OCI-LY3 (cell line): ENCODE measurements around the gene ZC3H11A.
"Not testable (repeated sequence)": the region's sequence is repeated elsewhere in the genome, so short reads cannot be mapped to it uniquely, and the experiment has no call there.

ENCODE experiments used
- H2AFZ ChIP-seq: fragments of 200-600, 300-600 bp; shearing (Covaris generic); 2 replicates; pipeline ENCODE4 v1.6.0; 2014; ENCODE audit warnings: antibody characterized with exemption, low read depth, low read length
- H3K27ac ChIP-seq: fragments of 200-600, 300-600 bp; sonication (generic); 2 replicates; pipeline ENCODE4 v1.5.1; 2014; ENCODE audit warnings: mild to moderate bottlenecking, low read length, moderate library complexity, mixed read lengths
- H3K27me3 ChIP-seq: fragments of 200-600, 300-600 bp; sonication (generic); 2 replicates; pipeline ENCODE4 v1.6.1; 2014; ENCODE audit warnings: low read depth, low read length, mixed read lengths
- H3K36me3 ChIP-seq: fragments of 200-600, 300-600 bp; sonication (generic); replicated peaks from 2 replicates; pipeline ENCODE3; 2014; ENCODE audit warnings: low read depth, low read length, mixed read lengths
- H3K4me1 ChIP-seq: fragments of 300-600, 200-600 bp; sonication (generic); 2 replicates; pipeline ENCODE4 v1.6.1; 2014; ENCODE audit warnings: low read length, mixed read lengths
- H3K4me2 ChIP-seq: fragments of 200-600, 300-600 bp; sonication (generic); 2 replicates; pipeline ENCODE4 v1.6.1; 2014; ENCODE audit warnings: low read length, mixed read lengths
- H3K4me3 ChIP-seq: fragments of 300-600, 200-600 bp; sonication (generic); 2 replicates; pipeline ENCODE4 v1.5.1; 2014; ENCODE audit warnings: antibody characterized with exemption, mild to moderate bottlenecking, low read length, moderate library complexity
- H3K79me2 ChIP-seq: fragments of 300-600, 200-600 bp; shearing (Covaris generic); 2 replicates; pipeline ENCODE4 v1.6.1; 2014; ENCODE audit warnings: mild to moderate bottlenecking, low read length, mixed read lengths
- H3K9ac ChIP-seq: fragments of 300-600, 200-600 bp; shearing (Covaris generic); 2 replicates; pipeline ENCODE4 v1.6.0; 2014; ENCODE audit warnings: mild to moderate bottlenecking, low read length, moderate library complexity
- H3K9me3 ChIP-seq: fragments of 200-600, 300-600 bp; shearing (Covaris generic); 2 replicates; pipeline ENCODE4 v1.6.1; 2014; ENCODE audit warnings: low read length, mixed read lengths; ENCODE audit not compliant: insufficient read depth
- H4K20me1 ChIP-seq: fragments of 200-600, 300-600 bp; sonication (generic); 2 replicates; pipeline ENCODE4 v1.6.1; 2016; ENCODE audit warnings: low read length, mixed read lengths; ENCODE audit not compliant: insufficient read depth
- CTCF ChIP-seq: fragments of 200-600, 300-600 bp; sonication (generic); IDR thresholded peaks from 2 replicates; pipeline ENCODE4 v1.5.1; 2014; ENCODE audit warnings: antibody characterized with exemption, low read length, low read depth
- EZH2phosphoT487 ChIP-seq: fragments of 200-600 bp; shearing (Covaris generic); IDR thresholded peaks from 2 replicates; pipeline ENCODE4 v1.6.1; 2018; ENCODE audit warnings: antibody characterized with exemption, mixed run types, low read depth

The ZC3H11A gene

DNA sequence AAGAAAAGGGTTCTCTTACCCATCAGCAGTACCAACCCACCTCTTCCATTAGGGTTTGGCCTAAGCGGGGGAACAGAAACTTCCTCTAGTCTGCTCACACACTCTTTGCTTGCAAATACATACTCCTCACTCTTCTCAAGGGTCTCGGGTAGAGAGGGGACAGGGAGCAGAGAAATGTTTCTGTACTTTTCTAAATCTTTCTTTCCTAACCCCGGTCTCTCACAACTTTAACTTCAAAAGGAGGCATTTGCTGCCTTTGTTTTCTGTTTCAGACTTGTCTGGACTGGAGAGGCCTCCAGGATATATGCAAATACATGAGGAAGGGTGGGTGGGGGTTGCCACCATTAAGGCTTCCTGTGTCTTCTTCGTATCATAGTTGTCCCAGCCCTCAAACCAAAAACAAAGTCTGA is 41.0 kb upstream of the ZC3H11A start:
- Histone ChIP-seq H3K4me1 (peaks cover 20% of the 10 kb centered on the region), H3K9me3 (no peaks in the 10 kb centered on the region), H3K36me3 (no peaks in the 10 kb centered on the region), H3K4me3 (no peak overlapping the region), H3K27ac (no peak overlapping the region), H2AFZ (peak overlapping the region; percentile 97), H3K9ac (no peak overlapping the region), H4K20me1 (no peaks in the 10 kb centered on the region), H3K79me2 (no peaks in the 10 kb centered on the region), H3K27me3 (no peaks in the 10 kb centered on the region), H3K4me2 (peak overlapping the region; percentile 55)
- no peak for TF ChIP-seq CTCF
- no peak for TF ChIP-seq EZH2phosphoT487

DNA sequence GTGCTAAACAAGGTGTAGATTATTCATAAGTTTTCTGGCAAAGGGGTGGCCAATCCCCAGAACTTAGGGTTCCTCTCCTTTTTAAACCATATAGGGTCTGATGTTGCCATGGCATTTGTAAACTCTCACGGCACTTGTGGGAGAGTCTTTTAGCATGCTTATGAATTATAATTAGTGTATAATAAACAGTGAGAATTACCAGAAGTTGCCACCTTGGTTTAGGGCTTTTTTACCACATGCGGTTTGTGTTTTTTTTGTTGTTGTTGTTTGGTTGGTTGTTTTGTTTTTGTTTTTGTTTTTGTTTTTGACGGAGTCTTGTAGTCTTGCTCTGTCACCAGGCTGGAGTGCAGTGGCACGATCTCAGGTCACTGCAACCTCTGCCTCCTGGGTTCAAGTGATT is 39.4 kb upstream of the ZC3H11A start:
- Histone ChIP-seq H3K4me3 (no peak overlapping the region), H3K9ac (no peak overlapping the region), H3K79me2 (no peaks in the 10 kb centered on the region), H3K36me3 (no peaks in the 10 kb centered on the region), H4K20me1 (no peaks in the 10 kb centered on the region), H2AFZ (no peak overlapping the region), H3K27ac (no peak overlapping the region), H3K27me3 (no peaks in the 10 kb centered on the region), H3K4me1 (peaks cover 20% of the 10 kb centered on the region), H3K4me2 (no peak overlapping the region), H3K9me3 (no peaks in the 10 kb centered on the region)
- TF ChIP-seq CTCF = no peak
- no peak for TF ChIP-seq EZH2phosphoT487

DNA sequence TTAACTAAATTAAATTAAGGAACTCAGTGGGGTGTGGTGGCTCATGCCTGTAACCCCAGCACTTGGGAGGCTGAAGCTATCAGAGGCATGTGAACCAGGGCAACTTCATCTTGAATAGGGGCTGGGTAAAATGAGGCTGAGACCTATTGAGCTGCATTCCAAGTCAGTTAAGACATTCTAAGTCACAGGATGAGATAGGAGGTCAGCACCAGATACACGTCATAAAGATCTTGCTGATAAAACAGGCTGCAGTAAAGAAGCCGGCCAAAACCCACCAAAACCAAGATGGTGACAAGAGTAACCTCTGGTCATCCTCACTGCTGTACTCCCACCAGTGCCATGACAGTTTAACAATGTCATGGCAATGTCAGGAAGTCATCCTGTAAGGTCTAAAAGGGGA is 36.7 kb upstream of the ZC3H11A start:
- H4K20me1 ChIP-seq, H3K27me3 ChIP-seq, H3K9ac ChIP-seq, H3K79me2 ChIP-seq, H3K4me2 ChIP-seq, H3K9me3 ChIP-seq, H3K36me3 ChIP-seq, H3K27ac ChIP-seq, H3K4me3 ChIP-seq, H2AFZ ChIP-seq: not testable (repeated sequence)
- peaks cover 12% of the 10 kb centered on the region for H3K4me1 ChIP-seq

DNA sequence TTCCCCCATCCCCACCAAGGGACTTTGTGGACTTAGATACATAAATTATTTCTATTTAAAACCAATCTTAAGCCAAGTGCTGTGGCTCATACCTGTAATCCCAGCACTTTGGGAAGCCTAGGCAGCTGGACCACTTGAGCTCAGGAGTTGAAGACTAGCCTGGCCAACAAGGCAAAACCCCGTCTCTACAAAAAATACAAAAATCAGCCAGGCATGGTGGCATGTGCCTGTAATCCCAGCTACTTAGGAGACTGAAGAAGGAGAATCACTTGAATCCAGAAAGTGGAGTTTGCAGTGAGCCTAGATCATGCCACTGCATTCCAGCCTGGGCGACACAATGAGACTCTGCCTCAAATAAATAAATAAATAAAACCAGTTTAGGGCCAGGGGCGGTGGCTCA is 34.9 kb upstream of the ZC3H11A start:
- no peaks in the 10 kb centered on the region for H3K27me3 ChIP-seq
- H4K20me1 ChIP-seq = no peaks in the 10 kb centered on the region
- H3K36me3 ChIP-seq = no peaks in the 10 kb centered on the region
- H3K4me3 ChIP-seq = no peak overlapping the region
- H3K27ac ChIP-seq = no peak overlapping the region
- peaks cover 11% of the 10 kb centered on the region for H3K4me1 ChIP-seq
- no peaks in the 10 kb centered on the region; the same call in 1 of the 2 replicates for H3K9me3 ChIP-seq
- TF ChIP-seq EZH2phosphoT487 (no peak), CTCF (no peak)
- H3K9ac ChIP-seq = no peak overlapping the region
- no peaks in the 10 kb centered on the region for H3K79me2 ChIP-seq
- H3K4me2 ChIP-seq = no peak overlapping the region
- H2AFZ ChIP-seq = no peak overlapping the region

DNA sequence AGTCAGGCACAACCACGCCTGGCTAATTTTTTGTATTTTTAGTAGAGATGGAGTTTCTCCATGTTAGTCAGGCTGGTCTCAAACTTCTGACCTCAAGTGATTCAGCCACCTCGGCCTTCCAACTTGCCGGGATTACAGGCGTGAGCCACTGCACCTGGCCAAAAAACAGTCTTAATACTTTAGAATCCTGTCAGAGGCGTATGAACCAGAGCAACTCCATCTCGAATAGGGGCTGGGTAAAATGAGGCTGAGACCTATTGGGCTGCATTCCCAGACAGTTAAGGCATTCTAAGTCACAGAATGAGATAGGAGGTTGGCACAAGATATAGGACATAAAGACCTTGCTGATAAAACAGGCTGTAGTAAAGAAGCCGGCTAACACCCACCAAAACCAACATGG is 33.5 kb upstream of the ZC3H11A start:
- peaks cover 11% of the 10 kb centered on the region for H3K4me1 ChIP-seq
- H3K27me3 ChIP-seq, H3K4me2 ChIP-seq, H3K9me3 ChIP-seq, H3K9ac ChIP-seq, H3K36me3 ChIP-seq, H2AFZ ChIP-seq, H3K79me2 ChIP-seq, H4K20me1 ChIP-seq, H3K4me3 ChIP-seq, H3K27ac ChIP-seq: not testable (repeated sequence)
